Posterior vena cava (tissue), 2 donors: Measurements from ENCODE around the gene SSTR4. TPM values are rescaled to one million over a fixed set of nuclear protein-coding genes. Genes with fewer than 3 reads are reported as not detected.
A peak's percentile ranks its signal among the peaks of the same experiment; 100 is the strongest.

Source experiments
- DNase-seq: peaks from one replicate; pipeline ENCODE4 v3.0.0-alpha.2; 2020; ENCODE audit warnings: low spot score
- intact Hi-C, 2 donors: fragments of 100-400 bp; cut with DNase I; formaldehyde crosslinking; loops; one replicate each; pipeline versions ENCODE4 v1.14.1 to v1.14.2; 2022 to 2023
- total RNA-seq, 2 donors: library from RNA; stranded (reverse); fragmentation: NEBNext Ultra II Directional; extraction: Animal tissue kit (Norgen Biotek cat#: 25700); gene quantifications; one replicate each; pipeline ENCODE4 v1.2.1, GENCODE V29; 2021
- donor health status: DM: yes; HTN: yes; CAD: no.
- donor health status: DM: yes; HTN: yes; CAD: no.

SSTR4 gene
- total RNA-seq, 2 donors from 2014 or later: not detected

DNA sequence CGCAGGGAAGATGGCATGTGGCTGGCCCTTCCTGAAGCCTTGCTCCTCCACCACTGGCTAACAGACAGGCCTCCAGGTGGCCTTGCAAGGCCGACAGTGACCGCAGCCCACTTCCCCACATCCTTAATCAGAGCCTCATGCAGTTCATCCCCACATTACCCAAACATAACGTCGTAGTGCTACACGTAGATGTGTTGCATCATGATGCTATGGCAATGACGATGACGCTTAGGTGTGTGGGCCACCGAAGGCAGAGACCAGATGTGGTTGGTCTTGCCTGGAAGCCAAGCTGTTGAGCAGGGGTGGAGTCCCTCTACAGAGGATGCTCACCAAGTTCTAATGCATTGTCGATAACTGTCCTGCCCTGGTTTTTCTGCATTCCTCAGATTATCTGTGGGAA lies 45.4 kb downstream of the SSTR4 start:
- intact Hi-C loops: loop anchor here in 1 of 2 donors (10.0 kb wide), 1 partner anchor 64 kb away; no protein-coding TSS in a partner anchor

DNA sequence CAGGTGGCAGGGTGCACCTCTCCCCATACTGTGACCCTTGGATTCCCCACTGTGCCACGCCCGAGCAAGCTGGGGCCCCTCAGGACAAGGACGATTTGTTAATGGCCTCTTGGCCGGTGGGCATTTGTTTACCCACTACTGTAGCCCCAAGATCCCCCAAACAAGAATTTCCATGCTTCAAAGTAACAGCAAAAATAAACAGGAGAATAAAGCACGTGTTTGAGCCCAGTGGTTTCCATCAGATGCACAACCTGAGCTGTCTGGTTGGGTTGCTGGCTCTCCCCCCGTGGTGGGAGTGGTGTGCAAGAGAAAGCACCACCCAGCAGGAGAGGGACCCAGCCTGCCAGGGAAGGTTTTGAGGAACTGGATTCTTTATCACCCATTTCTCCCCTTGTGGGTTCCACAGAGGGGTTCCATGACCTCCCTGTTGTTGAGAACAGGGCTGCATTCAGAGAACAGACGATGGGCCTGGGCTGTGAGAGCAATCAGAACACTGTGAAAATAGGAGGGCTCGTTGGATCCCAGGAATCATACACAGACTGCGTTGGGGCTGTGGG lies 46.2 kb downstream of the SSTR4 start:
- intact Hi-C loops: loop anchor here in 1 of 2 donors (10.0 kb wide), 1 partner anchor 63 kb away; no protein-coding TSS in a partner anchor

More for the DNA sequence above, 45.4 kb downstream of the SSTR4 start:
- DNase-seq: no peak

GRCh38 chr20:23082846-23083552 lies 47.9 kb downstream of the SSTR4 start:
- intact Hi-C loops: loop anchor here in 1 of 2 donors (10.0 kb wide), 1 partner anchor 62 kb away; no protein-coding TSS in a partner anchor
- DNase-seq: no peak

More for the DNA sequence above, 46.2 kb downstream of the SSTR4 start:
- DNase-seq: no peak

GRCh38 chr20:23083553-23084220 lies 48.6 kb downstream of the SSTR4 start:
- intact Hi-C loops: loop anchor here in 1 of 2 donors (10.0 kb wide), 1 partner anchor 61 kb away; no protein-coding TSS in a partner anchor
- no peak for DNase-seq

GRCh38 chr20:23084282-23084844 lies 49.3 kb downstream of the SSTR4 start:
- intact Hi-C loops: loop anchor here in 1 of 2 donors (10.0 kb wide), 1 partner anchor 60 kb away; no protein-coding TSS in a partner anchor
- no peak for DNase-seq

- no peak for DNase-seq
Measured at GRCh38 chr20:23084845-23085365, 49.8 kb downstream of the SSTR4 start.

DNA sequence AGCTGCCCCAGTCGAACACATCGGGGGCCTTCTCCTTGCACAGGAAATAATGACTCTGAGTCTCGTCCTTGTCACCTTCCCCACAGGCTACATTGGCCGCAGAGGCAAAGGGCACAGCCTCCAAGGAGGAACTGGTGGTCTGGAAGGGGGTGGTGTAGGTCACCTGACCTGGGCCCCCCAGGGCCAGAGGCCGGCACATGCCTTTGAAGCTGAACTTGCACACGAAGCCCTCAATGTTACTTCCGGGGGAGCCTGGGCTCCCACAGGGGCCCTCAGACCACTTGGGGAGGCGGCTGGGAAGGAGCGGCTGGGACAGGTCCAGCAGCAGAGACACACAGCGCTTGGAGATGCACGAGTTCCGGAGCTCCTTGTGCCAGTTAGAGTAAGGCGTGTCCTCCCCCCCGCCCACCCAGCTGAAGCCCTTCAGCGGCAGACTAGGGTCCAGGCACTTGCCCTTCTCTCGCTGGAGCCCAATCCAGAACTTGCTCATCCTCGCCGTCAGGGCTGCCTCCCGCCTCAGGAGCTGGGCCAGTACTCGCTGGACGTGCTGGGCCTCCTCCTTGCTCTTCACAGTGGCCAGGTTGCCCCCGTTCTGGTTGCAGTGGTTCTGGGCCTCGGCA lies 50.4 kb downstream of the SSTR4 start:
- intact Hi-C loops: loop anchor here (5.0 to 10.0 kb wide), 2 partner anchors 59 to 67 kb away; no protein-coding TSS in a partner anchor
- no peak for DNase-seq

More at GRCh38 chr20:23084845-23085365, 49.8 kb downstream of the SSTR4 start:
- intact Hi-C loops: loop anchor here (5.0 to 10.0 kb wide), 2 partner anchors 60 to 67 kb away; no protein-coding TSS in a partner anchor

- DNase-seq: peak; percentile 90
- intact Hi-C loops: loop anchor here (5.0 to 10.0 kb wide), 2 partner anchors 59 to 66 kb away; no protein-coding TSS in a partner anchor
Measured at GRCh38 chr20:23086056-23086566, 51.0 kb downstream of the SSTR4 start, which contains the start of gene CD93. TSS of gene CD93 (minus strand) at chr20:23086324. CDS start at chr20:23086192, 132 bp downstream.

DNA sequence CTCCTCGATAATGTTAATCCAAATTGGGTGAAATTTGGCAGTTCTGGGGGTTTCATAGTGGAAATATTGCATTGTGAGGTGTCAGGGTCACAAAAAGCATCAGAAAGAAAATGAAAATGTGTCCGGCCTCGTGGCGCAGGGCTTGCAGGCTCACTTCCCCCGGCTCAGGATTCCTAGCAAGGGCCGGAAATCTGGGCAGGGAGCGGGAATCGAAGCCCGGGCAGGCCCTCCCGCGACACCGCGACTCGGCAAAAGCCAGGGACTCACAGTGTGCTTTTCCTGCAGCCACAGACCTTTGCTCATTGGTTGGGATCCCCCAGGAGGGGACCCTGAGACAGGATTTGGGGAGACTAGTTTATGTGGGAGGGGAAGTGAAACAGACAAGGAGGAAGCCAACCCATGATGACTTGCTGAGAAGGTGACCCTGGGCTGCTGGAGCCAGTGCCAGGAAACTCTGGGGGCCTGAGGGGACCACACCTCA lies 51.9 kb downstream of the SSTR4 start:
- intact Hi-C loops: loop anchor here (5.0 to 10.0 kb wide), 2 partner anchors 58 to 65 kb away; no protein-coding TSS in a partner anchor
- DNase-seq: peak; percentile 92

- intact Hi-C loops: loop anchor here (5.0 to 10.0 kb wide), 2 partner anchors 57 to 65 kb away; no protein-coding TSS in a partner anchor
Measured at GRCh38 chr20:23087587-23088251, 52.6 kb downstream of the SSTR4 start.

More at GRCh38 chr20:23087587-23088251, 52.6 kb downstream of the SSTR4 start:
- no peak for DNase-seq

Other genes with a start within 250 kb of the SSTR4 start
- gene THBD, start 14.4 kb downstream of the SSTR4 start, total RNA-seq: 10 to 100 TPM; 46.9 to 53.6 TPM
- gene CD93, start 51.0 kb downstream of the SSTR4 start, total RNA-seq: 10 to 100 TPM; 79.4 to 88.2 TPM